ENCODE data around the gene UBE2O. TPM values are rescaled to one million over a fixed set of nuclear protein-coding genes. Genes with fewer than 3 reads are reported as not detected.
"Not testable (repeated sequence)": the region's sequence is repeated elsewhere in the genome, so short reads cannot be mapped to it uniquely, and the experiment has no call there.

The UBE2O gene
- total RNA-seq, 1 donor from 2014 or later: 13.5 TPM

DNA sequence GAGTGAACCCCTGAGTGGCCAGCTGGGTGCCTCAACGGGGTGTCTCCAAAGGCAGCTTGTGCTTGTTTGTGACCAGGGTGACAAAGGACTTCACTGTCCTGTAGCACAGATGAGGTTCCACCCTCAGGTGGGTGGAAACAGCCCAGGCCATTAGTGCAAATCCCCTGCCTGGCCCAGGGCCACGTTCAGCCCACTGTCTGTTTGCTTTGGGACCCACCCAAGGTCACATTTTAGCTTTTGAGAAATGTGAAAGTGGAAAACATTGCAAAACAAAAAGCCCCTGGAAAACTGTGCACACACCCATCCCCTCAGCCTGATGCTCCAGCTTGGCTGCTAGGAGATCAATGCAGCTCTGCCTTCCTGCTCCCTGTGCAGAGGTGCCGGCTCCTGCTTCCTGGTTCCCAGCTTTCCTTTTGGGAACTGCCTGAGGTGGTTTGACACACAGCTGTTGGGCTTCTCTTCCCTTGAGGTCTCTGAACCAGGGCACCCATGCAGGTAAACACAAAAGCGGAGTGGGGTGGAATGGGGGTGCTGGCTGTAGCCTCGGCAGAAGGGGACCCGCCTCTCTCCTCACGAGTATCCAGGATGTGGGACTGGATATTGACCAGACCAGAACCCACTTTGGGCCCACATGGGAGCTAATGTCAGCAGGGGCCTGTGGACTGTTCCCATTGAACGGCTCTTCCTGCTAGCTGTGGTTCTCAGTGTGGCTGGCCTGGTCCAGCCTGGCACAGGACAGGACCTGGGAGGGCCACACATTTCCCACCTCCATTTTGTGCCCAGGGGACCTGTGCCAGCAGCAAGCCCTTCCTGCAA, 76.4 kb downstream of the UBE2O start:
- DNase-seq (ENCODE audit: low spot score): no peak

DNA sequence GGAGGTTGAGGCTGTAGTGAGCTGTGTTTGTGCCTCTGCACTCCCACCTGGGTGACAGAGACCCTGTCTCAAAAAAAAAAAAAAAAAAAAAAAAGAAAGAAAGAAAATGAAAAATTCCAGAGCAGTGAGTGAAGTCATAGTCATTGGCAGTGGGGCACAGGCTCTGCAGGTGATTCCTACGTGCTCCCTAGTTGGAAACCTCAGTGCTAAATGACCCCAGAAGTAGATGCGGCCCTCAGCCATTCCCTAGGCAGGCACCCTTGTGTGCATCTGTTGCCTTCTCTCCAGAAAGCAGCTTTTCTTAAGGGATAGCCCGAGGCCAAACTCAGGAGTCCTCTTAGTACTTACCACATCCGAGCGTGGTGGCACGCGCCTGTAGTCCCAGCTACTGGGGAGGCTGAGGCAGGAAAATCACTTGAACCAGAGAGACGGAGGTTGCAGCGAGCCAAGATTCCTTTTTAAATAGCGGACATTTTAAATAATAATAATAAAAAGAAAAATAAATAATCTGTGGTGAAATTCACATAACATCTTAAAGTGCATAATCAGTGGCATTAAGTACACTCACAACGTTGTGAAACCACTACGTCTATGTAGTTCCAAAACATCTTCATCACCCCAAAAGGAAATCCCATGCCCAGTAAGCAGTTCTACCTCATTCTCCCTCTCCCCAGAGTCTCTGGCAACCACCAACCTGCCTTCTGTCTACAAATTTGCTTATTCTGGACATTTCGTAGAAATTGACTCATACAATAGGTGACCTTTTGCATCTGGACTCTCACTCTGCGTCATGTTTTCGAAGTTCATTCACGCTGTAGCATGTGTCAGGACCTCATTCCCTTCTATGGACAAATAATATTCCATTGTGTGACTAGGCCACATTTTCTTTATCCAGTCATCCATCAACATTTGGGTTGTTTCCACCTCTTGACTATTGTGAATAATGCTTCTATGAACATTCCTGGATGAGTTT, 81.0 kb downstream of the UBE2O start:
- DNase-seq (ENCODE audit: low spot score): no peak

DNA sequence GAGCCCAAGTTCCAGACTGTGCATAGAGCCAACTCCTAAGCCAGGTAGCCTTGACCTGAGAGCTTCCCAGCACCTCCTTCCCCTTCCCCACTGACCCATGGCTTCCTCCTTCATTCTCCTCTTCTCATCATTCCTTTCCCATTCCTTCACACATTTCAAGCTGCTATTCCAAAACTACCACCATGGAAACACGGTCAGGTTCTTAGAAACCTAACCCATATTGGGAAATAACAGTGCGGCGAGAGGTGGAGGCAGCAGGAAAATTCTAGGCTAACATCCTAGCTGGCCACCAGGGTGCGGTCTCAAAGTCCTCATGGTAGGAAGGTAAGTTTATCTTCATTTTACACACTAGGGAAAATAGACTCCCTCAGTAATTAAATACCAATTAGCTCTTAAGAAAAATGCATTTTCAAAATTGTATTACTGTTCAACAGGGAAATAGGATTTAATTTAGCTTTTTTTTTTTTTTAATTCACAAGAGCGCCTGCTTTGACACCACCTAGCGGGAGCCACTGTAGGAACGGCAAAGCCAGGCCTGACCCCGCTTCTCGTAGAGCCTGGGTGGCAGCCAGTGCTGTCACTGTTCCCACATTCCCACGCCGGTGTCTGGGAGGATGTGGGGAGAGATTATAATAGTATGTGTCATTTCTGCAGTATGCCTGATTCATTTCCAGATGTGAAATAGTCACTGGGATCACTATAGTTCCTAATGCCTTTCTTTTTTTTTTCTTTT, 82.5 kb downstream of the UBE2O start:
- no peak for DNase-seq (ENCODE audit: low spot score)

DNA sequence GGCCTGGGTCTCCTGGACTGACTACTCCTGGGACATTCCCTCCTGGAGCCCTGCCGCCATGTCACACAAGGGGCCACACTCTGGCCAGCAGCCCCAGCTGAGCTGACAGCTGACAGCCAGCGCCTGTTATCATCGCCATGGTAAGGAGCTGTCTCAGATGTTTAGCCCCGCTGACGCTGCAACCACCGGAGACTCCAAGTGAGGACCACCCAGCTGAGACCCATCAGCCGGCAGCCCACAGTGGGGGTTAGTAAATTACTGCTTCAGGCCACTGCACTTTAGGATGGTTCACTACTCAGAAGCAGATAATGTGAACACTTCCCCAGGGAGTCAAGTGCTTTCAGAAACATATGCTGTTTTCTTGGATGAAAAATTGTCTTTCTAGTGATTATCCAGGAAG, 83.1 kb downstream of the UBE2O start:
- no peak for DNase-seq (ENCODE audit: low spot score)

DNA sequence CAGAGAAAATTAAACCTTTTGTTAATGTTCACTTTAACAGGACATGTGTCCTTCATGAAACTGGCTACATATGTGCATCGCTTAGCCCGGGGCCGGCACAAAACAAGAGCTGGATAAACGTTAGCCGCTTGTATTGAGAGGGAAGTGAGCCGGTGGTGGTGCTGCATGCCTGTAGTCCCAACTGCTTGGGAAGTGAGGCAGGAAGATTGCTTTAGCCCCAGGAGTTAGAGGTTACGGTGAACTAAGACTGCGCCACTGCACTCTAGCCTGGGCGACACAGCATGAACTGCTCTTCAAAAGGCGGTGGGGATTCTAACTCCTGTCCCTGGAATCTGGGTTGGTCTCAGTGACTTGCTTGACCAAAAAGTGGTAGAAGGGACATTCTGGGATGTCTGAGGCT, 83.6 kb downstream of the UBE2O start:
- DNase-seq (ENCODE audit: low spot score): no peak

DNA sequence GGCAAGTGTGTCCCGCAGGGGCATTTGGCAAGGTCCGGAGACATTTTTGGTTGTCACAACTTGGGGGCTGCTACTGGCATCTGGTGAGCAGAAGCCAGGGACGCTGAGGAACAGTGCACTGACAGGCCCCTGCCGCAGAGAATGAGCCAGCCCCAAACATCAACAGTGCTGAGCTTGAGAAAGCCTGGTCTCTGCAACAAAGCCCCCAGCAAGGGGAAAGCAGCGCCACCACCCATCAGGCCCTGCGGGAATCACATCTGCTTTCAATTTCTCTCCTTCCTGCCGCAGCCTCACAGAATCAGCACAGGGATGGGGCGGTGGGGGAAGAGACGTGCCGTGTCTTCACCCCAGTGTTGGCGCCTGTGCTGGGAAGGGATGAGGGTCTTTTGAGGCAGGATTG, 84.4 kb downstream of the UBE2O start:
- DNase-seq (ENCODE audit: low spot score): peak; percentile 40

DNA sequence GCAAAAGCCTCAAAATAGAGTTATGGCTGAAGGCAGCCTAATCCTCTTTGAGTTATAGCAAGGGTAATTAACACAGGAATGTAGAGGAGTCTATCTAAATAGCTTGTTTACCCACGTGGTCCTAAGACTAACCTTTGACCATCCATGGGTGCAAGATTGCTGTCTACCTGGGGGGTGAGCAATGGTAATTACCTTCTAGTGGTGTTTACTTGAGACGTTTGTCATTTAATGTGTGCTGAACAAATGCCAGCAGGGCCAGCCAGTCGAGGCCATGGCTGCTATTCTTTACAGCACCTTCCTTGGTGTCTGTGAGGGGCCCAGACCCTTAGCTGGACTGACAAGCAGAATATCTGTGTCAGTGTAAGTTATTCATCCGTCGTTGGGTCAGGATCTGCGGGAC, 85.3 kb downstream of the UBE2O start:
- no peak for DNase-seq (ENCODE audit: low spot score)

DNA sequence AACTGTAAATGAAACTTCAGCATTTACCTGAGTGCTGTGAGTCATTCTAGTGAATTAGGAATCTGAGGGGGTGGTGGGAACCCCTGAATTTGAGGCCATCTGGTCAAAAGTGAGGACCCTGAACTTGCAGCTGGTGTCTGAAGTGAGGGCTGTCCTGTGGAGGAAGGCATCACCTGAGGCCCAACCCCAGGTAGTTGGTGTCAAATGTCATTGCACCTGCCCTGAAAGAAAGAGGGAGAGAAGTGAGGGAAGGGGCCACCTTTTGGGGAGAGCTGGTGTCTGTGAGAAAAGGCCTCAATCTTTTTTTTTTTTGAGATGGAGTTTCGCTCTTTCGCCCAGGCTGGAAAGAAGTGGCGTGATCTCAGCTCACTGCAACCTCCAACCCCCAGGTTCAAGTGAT, 86.7 kb downstream of the UBE2O start:
- DNase-seq (ENCODE audit: low spot score): no peak

DNA sequence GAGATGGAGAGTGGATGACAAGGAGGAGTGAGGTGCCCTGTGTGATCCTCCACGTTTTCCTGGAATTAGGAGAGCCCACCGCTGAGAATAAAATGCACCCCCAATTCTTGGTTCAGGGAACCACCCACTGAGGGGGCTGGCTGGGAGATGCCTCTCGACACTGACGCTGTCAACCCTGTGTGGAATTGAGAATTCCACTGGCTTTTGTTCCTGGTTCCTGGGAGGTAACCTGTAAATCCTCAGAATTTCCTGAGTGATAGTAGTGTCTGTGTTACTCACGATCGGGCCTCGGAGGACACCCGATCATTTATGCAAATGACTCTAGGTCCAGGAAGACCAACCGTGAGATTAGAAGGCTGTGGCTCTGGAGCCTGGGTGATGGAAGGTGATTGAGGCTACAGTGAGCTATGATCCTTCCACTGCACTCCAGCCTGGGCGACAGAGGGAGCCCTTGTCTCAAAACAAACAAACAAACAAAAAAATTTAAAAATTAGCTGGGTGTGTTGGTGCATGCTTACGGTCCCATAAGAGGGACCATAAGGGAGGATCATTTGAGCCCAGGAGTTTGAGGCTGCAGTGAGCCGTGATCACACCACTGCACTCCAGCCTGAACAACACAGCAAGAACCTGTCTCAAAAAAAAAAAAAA, 87.6 kb downstream of the UBE2O start:
- no peak for DNase-seq (ENCODE audit: low spot score)

DNA sequence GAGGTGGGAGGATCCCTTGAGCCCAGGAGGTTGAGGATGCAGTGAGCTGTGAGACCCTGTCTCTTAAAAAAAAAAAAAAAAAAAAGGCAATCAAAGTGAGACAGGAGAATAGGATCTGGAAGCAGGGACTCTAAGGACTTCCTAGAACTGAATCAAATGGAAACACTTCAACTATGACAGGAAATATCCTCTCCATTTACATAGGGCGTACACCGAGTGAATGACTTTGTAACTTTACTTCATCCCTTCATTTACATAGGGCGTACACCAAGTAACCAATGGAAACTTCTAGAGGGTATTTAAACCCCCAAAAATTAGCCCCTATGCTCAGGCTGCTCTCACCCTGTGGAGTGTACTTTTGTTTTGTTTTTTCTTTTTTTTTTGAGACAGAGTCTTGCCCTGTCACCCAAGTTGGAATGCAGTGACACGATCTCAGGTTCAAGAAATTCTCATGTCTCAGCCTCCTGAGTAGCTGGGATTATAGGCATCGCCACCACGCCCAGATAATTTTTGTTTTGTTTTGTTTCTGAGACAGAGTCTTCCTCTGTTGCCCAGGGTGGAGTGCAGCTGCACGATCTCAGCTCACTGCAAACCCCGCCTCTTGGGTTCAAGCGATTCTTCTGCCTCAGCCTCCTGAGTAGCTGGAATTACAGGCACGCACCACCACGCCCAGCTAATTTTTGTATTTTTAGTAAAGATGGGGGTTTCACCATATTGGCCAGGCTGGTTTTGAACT, 89.7 kb downstream of the UBE2O start:
- DNase-seq (ENCODE audit: low spot score): no peak

DNA sequence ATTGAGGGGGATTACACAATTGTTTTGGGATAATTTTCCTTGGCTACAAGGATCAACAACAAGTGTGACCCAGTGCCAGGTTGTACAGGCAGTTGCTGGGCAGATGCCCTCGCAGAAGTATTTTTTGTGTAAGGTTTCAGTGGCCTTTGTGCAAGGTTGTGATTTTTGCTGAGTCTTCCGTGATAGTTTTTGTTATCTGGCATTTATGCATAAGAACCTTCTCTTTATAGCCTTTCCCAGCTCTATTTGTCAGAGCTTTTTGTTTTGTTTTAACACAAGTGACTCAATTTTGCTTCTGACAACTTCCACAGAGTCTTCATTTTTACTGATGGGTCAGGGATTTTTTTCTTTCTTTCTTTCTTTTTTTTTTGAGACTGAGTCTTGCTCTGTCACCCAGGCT, 92.5 kb downstream of the UBE2O start:
- DNase-seq (ENCODE audit: low spot score): no peak

DNA sequence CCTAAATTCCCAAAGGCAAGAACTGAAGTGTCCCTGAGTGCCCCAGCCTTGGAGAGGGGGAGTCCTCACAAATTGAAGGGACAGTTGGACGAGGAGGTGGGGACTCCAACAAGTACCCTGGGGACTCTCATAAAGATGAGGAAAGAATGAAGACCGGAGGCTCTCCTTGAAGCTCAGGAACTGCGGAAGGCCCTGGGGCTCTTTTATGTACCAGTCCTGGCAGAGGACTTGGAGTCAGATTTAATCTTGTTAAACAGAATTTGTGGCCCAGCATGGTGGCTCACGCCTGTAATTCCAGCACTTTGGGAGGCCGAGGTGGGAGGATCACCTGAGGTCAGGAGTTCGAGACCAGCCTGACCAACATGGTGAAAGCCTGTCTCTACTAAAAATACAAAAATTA, 93.2 kb downstream of the UBE2O start:
- not testable (repeated sequence) for DNase-seq (ENCODE audit: low spot score)

DNA sequence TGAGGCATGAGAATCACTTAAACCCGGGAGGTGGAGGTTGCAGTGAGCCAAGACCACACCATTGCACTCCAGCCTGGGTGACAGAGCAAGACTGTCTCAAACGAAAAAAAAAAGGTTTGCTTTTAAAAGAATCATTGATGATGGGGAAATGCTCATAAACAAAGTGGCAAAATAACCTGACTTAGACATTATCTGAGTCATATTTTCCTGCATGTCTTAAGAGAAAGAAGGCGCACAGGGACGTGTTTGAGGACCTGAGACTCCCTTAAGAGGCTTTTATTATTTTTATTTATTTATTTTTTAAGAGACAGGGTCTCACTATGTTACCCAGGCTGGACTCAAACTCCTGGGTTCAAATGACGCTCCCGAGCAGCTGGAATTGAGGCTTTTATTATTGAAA, 93.6 kb downstream of the UBE2O start:
- no peak for DNase-seq (ENCODE audit: low spot score)

DNA sequence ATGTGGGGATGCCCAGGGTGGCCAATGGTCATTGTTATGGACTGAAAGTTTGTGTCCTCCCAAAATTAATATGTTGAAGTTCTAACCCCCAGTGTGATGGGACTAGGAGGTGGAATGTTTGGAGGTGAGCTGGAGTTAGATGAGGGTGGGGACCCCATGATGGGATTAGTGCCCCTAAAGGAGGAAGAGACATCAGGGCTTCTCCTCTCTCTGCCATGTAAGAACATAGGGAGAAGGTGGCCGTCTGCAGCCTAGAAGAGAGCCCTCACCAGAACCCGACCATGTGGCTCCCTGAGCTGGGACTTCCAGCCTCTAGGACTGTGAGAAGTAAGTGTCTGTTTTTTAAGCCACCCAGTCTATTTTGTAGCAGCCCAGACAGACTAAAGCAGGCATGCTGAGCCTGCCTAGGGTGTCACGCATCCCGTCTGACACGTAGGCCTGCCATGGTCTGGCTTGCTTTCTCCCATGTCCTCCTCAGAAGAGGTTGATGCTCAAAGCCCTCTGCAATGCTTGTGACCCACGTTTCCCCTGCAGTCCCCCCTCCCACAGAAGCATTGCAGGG, 95.3 kb downstream of the UBE2O start:
- no peak for DNase-seq (ENCODE audit: low spot score)

DNA sequence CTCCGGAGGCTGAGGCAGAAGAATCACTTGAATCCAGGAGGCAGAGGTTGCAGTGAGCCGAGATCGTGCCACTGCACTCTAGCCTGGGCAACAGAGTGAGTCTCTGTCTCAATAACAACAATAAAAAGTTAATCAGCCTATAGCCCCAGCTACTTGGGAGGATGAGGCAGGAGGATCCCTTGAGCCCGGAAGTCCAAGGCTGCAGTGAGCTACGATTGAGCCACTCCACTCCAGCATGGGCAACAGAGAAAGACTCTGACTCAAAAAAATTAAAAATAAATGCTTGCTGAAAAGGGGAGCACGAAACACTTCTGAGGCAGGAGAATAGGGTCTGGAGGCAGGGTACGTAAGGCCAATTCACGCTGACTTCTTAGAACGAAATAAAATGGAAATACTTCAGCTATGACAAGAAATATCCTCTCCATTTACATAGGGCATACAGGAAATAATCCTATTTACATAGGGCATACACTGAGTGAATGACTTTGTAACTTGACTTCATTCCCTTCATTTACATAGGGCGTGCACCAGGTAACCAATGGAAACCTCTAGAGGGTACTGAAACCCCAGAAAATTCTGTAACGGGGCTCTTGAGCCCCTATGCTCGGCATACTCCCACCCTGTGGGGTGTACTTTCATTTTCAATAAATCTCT, 96.0 kb downstream of the UBE2O start:
- DNase-seq (ENCODE audit: low spot score): no peak

DNA sequence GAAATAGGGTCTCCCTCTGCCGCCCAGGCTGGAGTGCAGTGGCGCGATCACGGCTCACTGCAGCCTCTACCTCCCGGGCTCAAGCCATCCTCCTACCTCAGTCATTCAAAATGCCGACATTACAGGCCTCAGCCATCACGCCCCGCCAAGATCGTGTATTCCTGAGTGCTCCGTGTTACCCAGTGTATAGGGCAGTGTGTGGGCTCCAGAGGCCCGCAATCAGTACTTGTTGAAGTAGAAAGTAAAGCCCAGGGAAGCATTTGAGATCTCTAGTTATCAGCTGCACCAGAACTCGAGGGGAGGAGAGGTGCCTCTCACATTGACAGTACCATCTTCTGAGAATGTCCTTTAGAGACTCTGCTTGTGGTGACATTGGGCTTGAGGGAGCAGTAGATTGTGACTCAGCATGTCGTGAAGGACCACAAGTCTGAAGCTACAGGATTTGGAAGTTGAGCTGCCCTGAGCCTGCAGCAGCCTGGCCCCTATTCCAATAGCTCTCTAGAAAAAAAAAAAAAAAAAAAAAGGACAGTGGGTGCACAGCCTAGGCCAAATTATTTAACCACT, 98.1 kb downstream of the UBE2O start:
- DNase-seq (ENCODE audit: low spot score): no peak

DNA sequence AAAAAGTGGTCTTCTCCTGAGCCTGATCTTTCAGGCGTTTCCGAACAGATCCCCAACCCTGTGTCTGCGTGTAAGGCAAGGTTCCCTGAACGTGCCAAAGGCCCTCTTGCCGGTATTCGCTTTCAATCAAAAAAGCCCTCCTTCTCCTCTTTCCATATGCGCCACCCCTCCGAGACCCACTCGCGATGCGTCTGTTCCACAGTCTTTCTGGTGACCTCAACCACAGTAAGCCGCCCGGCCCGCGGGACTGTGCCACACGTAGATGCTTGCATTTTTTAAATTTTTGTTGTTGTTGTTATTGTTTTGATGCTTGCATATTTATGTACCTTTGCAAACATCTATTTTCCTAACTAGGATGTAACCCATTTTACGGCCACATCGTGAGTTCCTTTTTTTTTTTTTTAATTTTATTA, 98.6 kb downstream of the UBE2O start:
- no peak for DNase-seq (ENCODE audit: low spot score)

DNA sequence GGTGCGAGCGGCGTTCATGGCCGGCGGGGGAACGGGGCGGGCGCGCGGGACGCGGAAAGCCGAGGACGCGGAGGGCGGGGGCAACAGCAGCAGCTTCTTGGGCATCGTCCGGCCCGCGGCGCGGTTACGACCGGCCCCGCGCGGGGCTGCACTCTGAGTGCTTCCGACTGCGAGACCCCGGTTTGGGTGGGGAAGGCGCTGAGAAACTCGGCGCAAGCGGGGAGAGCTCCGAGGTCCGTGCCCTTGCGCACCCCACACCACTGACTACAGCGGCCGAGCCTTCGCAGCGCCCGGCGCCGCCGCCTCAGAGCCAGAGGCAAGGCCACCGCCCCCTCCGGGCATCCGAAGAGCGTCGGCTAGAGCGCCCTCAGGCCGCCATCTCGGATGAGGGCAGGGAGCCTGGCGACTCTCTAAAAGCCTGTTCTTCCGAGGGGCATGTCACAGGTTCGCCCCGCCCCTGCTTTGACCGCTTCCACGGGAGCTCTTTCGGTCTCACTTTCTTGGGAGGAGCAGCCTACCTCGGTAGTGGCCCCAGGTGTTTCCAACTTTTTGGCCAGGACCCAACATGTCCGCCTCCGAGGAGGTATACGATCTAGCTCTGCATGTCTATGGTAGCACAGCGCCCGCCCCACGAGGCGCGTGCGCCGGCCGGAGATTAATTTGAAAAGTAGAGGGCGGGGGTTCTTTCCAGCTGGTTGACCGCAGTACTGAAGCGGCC, 99.2 kb downstream of the UBE2O start, which contains the start of gene PRPSAP1:
TSS of gene PRPSAP1 (minus strand) at position 318 of the 718 bp plus-strand sequence. CDS start at position 105, 213 bp downstream.
- DNase-seq (ENCODE audit: low spot score): peak; percentile 97
